GM12878 (cell line): ENCODE measurements around the gene PPARA. TPM values are rescaled to one million over a fixed set of nuclear protein-coding genes. Genes with fewer than 3 reads are reported as not detected.
A peak's percentile ranks its signal among the peaks of the same experiment; 100 is the strongest.

Experiments used
- ATAC-seq: fragments of 200-7000 bp; cut with Tn5 transposase; 3 replicates; pipeline ENCODE4 v1.9.1; 2020; ENCODE audit warnings: mild to moderate bottlenecking, moderate library complexity
- BruUV-seq: library from RNA; stranded (reverse); fragments of 400-500 nt; replicated peaks from 2 replicates; lab custom pipeline; 2021; lab: Mats Ljungman, UMichigan
- CTCF ChIA-PET: fragments of 300-600 bp; sonication (Branson Sonifier 250); formaldehyde crosslinking; extraction: SDS; loops from one replicate; lab custom pipeline; 2021; ENCODE audit warnings: inconsistent platforms; lab: Yijun Ruan, JAX
- POLR2A ChIA-PET: fragments of 350-600 bp; formaldehyde crosslinking; extraction: SDS; loops from one replicate; lab custom pipeline; 2021; ENCODE audit warnings: inconsistent platforms; lab: Charles Lee
- RAD21 ChIA-PET: fragments of 300-600 bp; sonication (Branson Sonifier 250); formaldehyde crosslinking; loops from one replicate; lab custom pipeline; 2023; ENCODE audit warnings: antibody characterized with exemption; ENCODE audit not compliant: unreplicated experiment; lab: Charles Lee
- SMC1A ChIA-PET: fragments of 300-600 bp; sonication (Branson Sonifier 250); formaldehyde crosslinking; loops from one replicate; lab custom pipeline; 2023; ENCODE audit not compliant: unreplicated experiment, uncharacterized antibody; lab: Charles Lee
- DNase-seq: peaks from one replicate; pipeline ENCODE4 v3.0.0-alpha.2; 2011; ENCODE audit warnings: low read depth, low spot score
- FAIRE-seq: peaks from 3 replicates; lab custom pipeline; 2011; peaks lifted over from hg19 to GRCh38; lab: Jason Lieb, UNC
- H2AFZ ChIP-seq: 2 replicates; pipeline ENCODE4 v1.6.0; 2011; ENCODE audit warnings: low read depth, low read length, control low read depth; ENCODE audit not compliant: control insufficient read depth
- H3K27ac ChIP-seq: 2 replicates; pipeline ENCODE4 v1.5.1; 2011; ENCODE audit warnings: control low read depth; ENCODE audit not compliant: control insufficient read depth, insufficient read depth
- H3K27me3 ChIP-seq, 2 experiments: replicated peaks in 1 of 2; 2 replicates each; pipeline versions ENCODE4 v1.6.0 to v1.6.1; 2011; ENCODE audit warnings: low read length in 1 of 2; ENCODE audit not compliant: control insufficient read depth in 2 of 2, insufficient read depth in 2 of 2
- H3K36me3 ChIP-seq, 2 experiments: 2 replicates each; pipeline ENCODE4 v1.5.1; 2011; ENCODE audit warnings: low read length in 1 of 2; ENCODE audit not compliant: control insufficient read depth in 2 of 2, insufficient read depth in 2 of 2
- H3K4me1 ChIP-seq: 2 replicates; pipeline ENCODE4 v1.6.1; 2011; ENCODE audit warnings: mild to moderate bottlenecking, low read length, moderate library complexity, mixed read lengths; ENCODE audit not compliant: control insufficient read depth, insufficient read depth
- H3K4me2 ChIP-seq: 2 replicates; pipeline ENCODE4 v1.6.0; 2011; ENCODE audit warnings: control low read depth; ENCODE audit not compliant: control insufficient read depth, insufficient read depth
- H3K4me3 ChIP-seq: fragments of 200-600 bp; sonication (generic); 2 replicates; pipeline ENCODE4 v1.5.1; 2016
- H3K79me2 ChIP-seq: 2 replicates; pipeline ENCODE4 v1.6.0; 2011; ENCODE audit warnings: low read length; ENCODE audit not compliant: control insufficient read depth, insufficient read depth
- H3K9ac ChIP-seq: 2 replicates; pipeline ENCODE4 v1.8.0; 2011; ENCODE audit warnings: low read length, control low read depth, mixed read lengths; ENCODE audit not compliant: control insufficient read depth, insufficient read depth
- H3K9me3 ChIP-seq: replicated peaks from 3 replicates; pipeline ENCODE4 v1.5.1; 2011; ENCODE audit warnings: mild to moderate bottlenecking, low read length; ENCODE audit not compliant: control insufficient read depth, insufficient read depth
- H4K20me1 ChIP-seq: 2 replicates; pipeline ENCODE4 v1.6.0; 2011; ENCODE audit not compliant: control insufficient read depth, insufficient read depth
- ATF2 ChIP-seq: IDR thresholded peaks from 2 replicates; pipeline ENCODE4 v1.6.1; 2012; ENCODE audit warnings: low read length, inconsistent platforms
- CHD1 ChIP-seq: IDR thresholded peaks from 2 replicates; pipeline ENCODE4 v1.6.1; 2012; ENCODE audit warnings: low read depth, low read length, improper control_type of control experiment
- CREM ChIP-seq: IDR thresholded peaks from 2 replicates; pipeline ENCODE4 v1.6.1; 2014; ENCODE audit warnings: antibody characterized with exemption, low read depth
- DPF2 ChIP-seq: fragments of 450-650 bp; IDR thresholded peaks from 2 replicates; pipeline ENCODE4 v1.6.1; 2017; ENCODE audit warnings: mild to moderate bottlenecking
- EP300 ChIP-seq, 2 experiments: fragments of 150-350 bp in 1 of 2; IDR thresholded peaks; 2 replicates each; pipeline ENCODE4 v1.6.1; 2011 to 2012; ENCODE audit warnings: low read depth in 2 of 2, low read length in 2 of 2, borderline replicate concordance in 1 of 2, improper control_type of control experiment in 1 of 2, inconsistent platforms in 1 of 2; ENCODE audit not compliant: control insufficient read depth in 1 of 2
- ETV6 ChIP-seq, 2 experiments: fragments of 450-650 bp in 1 of 2; IDR thresholded peaks in 1 of 2; conservative IDR thresholded peaks in 1 of 2; 2 replicates each; pipeline ENCODE4 v1.6.1; 2014; ENCODE audit warnings: antibody characterized with exemption in 1 of 2, borderline replicate concordance in 1 of 2, low read depth in 1 of 2, mild to moderate bottlenecking in 1 of 2, moderate library complexity in 1 of 2
- HDGF ChIP-seq: fragments of 450-650 bp; IDR thresholded peaks from 2 replicates; pipeline ENCODE4 v1.6.1; 2016; ENCODE audit warnings: antibody characterized with exemption
- KLF5 ChIP-seq: fragments of 450-650 bp; IDR thresholded peaks from 2 replicates; pipeline ENCODE4 v1.6.1; 2014; ENCODE audit warnings: mild to moderate bottlenecking; ENCODE audit not compliant: partially characterized antibody
- PAX5 ChIP-seq: IDR thresholded peaks from 2 replicates; pipeline ENCODE4 v1.6.1; 2011; ENCODE audit warnings: low read depth, low read length, borderline replicate concordance
- POU2F2 ChIP-seq: IDR thresholded peaks from 3 replicates; pipeline ENCODE4 v1.6.1; 2011; ENCODE audit warnings: low read depth, mild to moderate bottlenecking, low read length, borderline replicate concordance
- RAD21 ChIP-seq: IDR thresholded peaks from 2 replicates; pipeline ENCODE4 v1.6.1; 2011; ENCODE audit warnings: mild to moderate bottlenecking, low read depth, low read length, moderate library complexity; ENCODE audit not compliant: insufficient read depth
- SIN3A ChIP-seq: IDR thresholded peaks from 2 replicates; pipeline ENCODE4 v1.6.1; 2012; ENCODE audit warnings: low read depth, low read length, improper control_type of control experiment
- SREBF1 ChIP-seq: IDR thresholded peaks from 2 replicates; pipeline ENCODE4 v1.6.1; 2012; ENCODE audit warnings: mild to moderate bottlenecking, low read length
- TCF12 ChIP-seq: IDR thresholded peaks from 2 replicates; pipeline ENCODE4 v1.6.1; 2011; ENCODE audit warnings: low read depth, mild to moderate bottlenecking, low read length
- TCF7 ChIP-seq: IDR thresholded peaks from 2 replicates; pipeline ENCODE4 v1.6.1; 2014; ENCODE audit warnings: antibody characterized with exemption, borderline replicate concordance
- ZBED1 ChIP-seq: IDR thresholded peaks from 2 replicates; pipeline ENCODE4 v1.6.1; 2016; ENCODE audit warnings: borderline replicate concordance
- ZNF687 ChIP-seq: fragments of 450-650 bp; IDR thresholded peaks from 2 replicates; pipeline ENCODE4 v1.6.1; 2017; ENCODE audit warnings: mild to moderate bottlenecking, moderate library complexity
- WGBS: methylation state at CpG from one replicate; pipeline ENCODE4 v1.1.6; 2016; ENCODE audit warnings: low lambda C conversion rate; ENCODE audit not compliant: insufficient replicate concordance, insufficient coverage; ENCODE audit errors: missing lambda C conversion rate; 5-methylcytosine and 5-hydroxymethylcytosine counted together
- in situ Hi-C: fragments of 300-500 bp; cut with MboI; formaldehyde crosslinking; loops from 9 replicates; pipeline ENCODE4 v1.14.3; 2018; ENCODE audit warnings: mixed read lengths
- intact Hi-C: fragments of 100-400 bp; cut with micrococcal nuclease; formaldehyde crosslinking; loops from one replicate; pipeline ENCODE4 v1.14.2; 2022; ENCODE audit not compliant: unreplicated experiment
- polyA plus RNA-seq, 11 experiments: library from polyadenylated mRNA; depleted of rRNA in 4 of 11; unstranded in 6 of 11; stranded (reverse) in 5 of 11; fragments of >200 nt; fragmentation: Nextera tagmentation in 4 of 11; fragmentation: Illumina TruSeq in 1 of 11; extraction: Ambion mirVana in 4 of 11; extraction: Trizol in 1 of 11; gene quantifications; 1 replicate in 1 of 11; 2 replicates in 10 of 11; pipeline versions ENCODE4 v1.2.1 to v1.2.3, GENCODE V29; 2011 to 2016; ENCODE audit warnings: inconsistent platforms in 2 of 11, missing spikeins in 2 of 11, low read depth in 1 of 11
- total RNA-seq, 4 experiments: library from RNA; depleted of rRNA in 3 of 4; stranded (reverse); fragments of >200 nt in 3 of 4; fragmentation: Illumina TruSeq in 1 of 4; extraction: Trizol in 1 of 4; gene quantifications; 2 replicates each; pipeline versions ENCODE4 v1.2.1 to v1.2.3, GENCODE V29; 2013 to 2021

PPARA gene
- total and polyA plus RNA-seq, 10 of the 15 experiments (the other 5 are each of a cell fraction or from before 2014, with no cell fraction given) = 0.72 to 10.4 (median 4.6) TPM

- TF ChIP-seq SIN3A (no peak; the same call in 1 of the 2 replicates), ZNF687 (peak; percentile 97), CHD1 (no peak), POU2F2 (peak; percentile 87; the same call in 2 of the 3 replicates), DPF2 (peak; percentile 85), ETV6 (conservative IDR thresholded peaks at IDR 0.05 in 1 of 2, IDR thresholded peaks at IDR 0.05 in 1 of 2; ENCODE audit: borderline replicate concordance in 1 of 2, low read depth in 1 of 2) (peak in 1 of 2 experiments; percentile 97; a peak in 2 of 4 replicates)
Observed at GRCh38 chr22:46287873-46288751, 137.8 kb downstream of the PPARA start (continued).

- H3K4me1 ChIP-seq = peaks cover 33% of the 10 kb centered on the region
- H3K27ac ChIP-seq = peak overlapping the region; percentile 86
- H3K4me3 ChIP-seq = peak overlapping the region; percentile 85; the same call in 1 of the 2 replicates
- peaks cover 7 to 11% of the 10 kb centered on the region in 2 experiments; a peak in 3 of 4 replicates for H3K36me3 ChIP-seq
- H3K4me2 ChIP-seq = peak overlapping the region; percentile 99
- H3K9me3 ChIP-seq = no peaks in the 10 kb centered on the region; the same call in 2 of the 3 replicates
- no peak for FAIRE-seq
- no TSS peak for BruUV-seq
- intact Hi-C loops = no loop called here
- H3K27me3 ChIP-seq = no peaks in the 10 kb centered on the region
- peak overlapping the region; percentile 94 for H3K9ac ChIP-seq
- peaks cover 17% of the 10 kb centered on the region for H3K79me2 ChIP-seq
- ChIA-PET SMC1A (interaction anchor here (1.0 to 1.5 kb wide), 2 partner anchors 20 to 167 kb away, joined by 3 to 4 read pairs; no protein-coding TSS in a partner anchor), POLR2A (interaction anchor here (0.6 to 1.2 kb wide), 4 partner anchors 8 to 21 kb away, joined by 3 to 5 read pairs (median 4); partner anchors contain the start of gene TTC38), CTCF (interaction anchor here (0.9 kb wide), 1 partner anchor 18 kb away, joined by 3 read pairs; no protein-coding TSS in a partner anchor), RAD21 (no interaction called here)
- no peak for DNase-seq
- H4K20me1 ChIP-seq = no peaks in the 10 kb centered on the region
- in situ Hi-C loops = no loop called here
- peak overlapping the region; percentile 65; the same call in 1 of the 2 replicates for H2AFZ ChIP-seq
- no peak for ATAC-seq
- WGBS = 78% methylated on average over 7 of the region's 7 CpGs
- TF ChIP-seq CREM (no peak), EP300 (IDR thresholded peaks at IDR 0.05; ENCODE audit: borderline replicate concordance in 1 of 2, control insufficient read depth in 1 of 2, low read depth in 2 of 2, low read length in 2 of 2) (no peak), PAX5 (no peak), RAD21 (no peak), TCF7 (no peak), ZBED1 (no peak), ATF2 (no peak), KLF5 (no peak), SREBF1 (no peak), DPF2 (no peak), TCF12 (no peak), HDGF (no peak)
Observed at GRCh38 chr22:46288846-46289243, 138.5 kb downstream of the PPARA start.
